SU-DHL-6 (cell line): ENCODE results near the gene SPTLC2.

Experiments
- CTCF ChIP-seq: fragments of 200-600 bp; sonication (generic); IDR thresholded peaks from one replicate; pipeline ENCODE4 v1.5.1; 2017; ENCODE audit warnings: antibody characterized with exemption, mild to moderate bottlenecking, low read length, moderate library complexity; ENCODE audit not compliant: insufficient read depth, poor library complexity, severe bottlenecking
- EZH2phosphoT487 ChIP-seq: fragments of 200-600 bp; sonication (generic), shearing (Covaris generic); conservative IDR thresholded peaks from 2 replicates; pipeline ENCODE4 v1.6.1; 2018; ENCODE audit warnings: mild to moderate bottlenecking, antibody characterized with exemption, low read length, moderate library complexity, mixed read lengths

- TF ChIP-seq CTCF, result no peak
- TF ChIP-seq EZH2phosphoT487, result no peak
Measured at GRCh38 chr14:77618381-77618970, 2.0 kb upstream of the SPTLC2 start.
